Trophoblast cell (in vitro differentiated cells and primary cell): ENCODE measurements around the gene C10orf120.

Experiments used
- DNase-seq, 2 donors: peaks; one replicate each; pipeline ENCODE4 v3.0.0-alpha.2; 2016
- H2AFZ ChIP-seq: 2 replicates; pipeline ENCODE4 v1.6.1; 2013; ENCODE audit warnings: low read length, moderate library complexity, mild to moderate bottlenecking; ENCODE audit not compliant: insufficient read depth, poor library complexity
- H2AK5ac ChIP-seq: 2 replicates; pipeline ENCODE4 v1.6.1; 2013; ENCODE audit warnings: mild to moderate bottlenecking, low read length
- H2BK120ac ChIP-seq: 2 replicates; pipeline ENCODE4 v1.6.1; 2013; ENCODE audit warnings: low read length, mild to moderate bottlenecking, moderate library complexity; ENCODE audit not compliant: insufficient read depth, poor library complexity
- H2BK12ac ChIP-seq: 2 replicates; pipeline ENCODE4 v1.6.1; 2013; ENCODE audit warnings: mild to moderate bottlenecking, low read length, moderate library complexity
- H2BK5ac ChIP-seq: 2 replicates; pipeline ENCODE4 v1.6.1; 2013; ENCODE audit warnings: low read length, low read depth, moderate library complexity, mild to moderate bottlenecking; ENCODE audit not compliant: poor library complexity
- H3K14ac ChIP-seq: 2 replicates; pipeline ENCODE4 v1.6.1; 2013; ENCODE audit warnings: mild to moderate bottlenecking, low read length
- H3K18ac ChIP-seq: 2 replicates; pipeline ENCODE4 v1.6.1; 2013; ENCODE audit warnings: mild to moderate bottlenecking, low read length
- H3K23ac ChIP-seq: 2 replicates; pipeline ENCODE4 v1.6.1; 2013; ENCODE audit warnings: low read length
- H3K27ac ChIP-seq: 2 replicates; pipeline ENCODE4 v1.5.1; 2013; ENCODE audit warnings: low read depth, mild to moderate bottlenecking, inconsistent platforms, low read length, moderate library complexity
- H3K27me3 ChIP-seq: 2 replicates; pipeline ENCODE4 v1.6.1; 2013; ENCODE audit warnings: inconsistent platforms, mild to moderate bottlenecking, low read length, moderate library complexity; ENCODE audit not compliant: insufficient read depth
- H3K36me3 ChIP-seq, 2 experiments: 1 replicate in 1 of 2; 2 replicates in 1 of 2; pipeline ENCODE4 v1.6.1; 2013; ENCODE audit warnings: low read length in 2 of 2, mild to moderate bottlenecking in 2 of 2, moderate library complexity in 1 of 2; ENCODE audit not compliant: insufficient read depth in 2 of 2, control insufficient read depth in 1 of 2
- H3K4ac ChIP-seq: 2 replicates; pipeline ENCODE4 v1.6.1; 2013; ENCODE audit warnings: low read depth, mild to moderate bottlenecking, low read length, moderate library complexity
- H3K4me1 ChIP-seq, 2 experiments: 1 replicate in 1 of 2; 2 replicates in 1 of 2; pipeline ENCODE4 v1.6.1; 2013; ENCODE audit warnings: low read length in 2 of 2, mild to moderate bottlenecking in 2 of 2, moderate library complexity in 1 of 2; ENCODE audit not compliant: insufficient read depth in 2 of 2, control insufficient read depth in 1 of 2
- H3K4me2 ChIP-seq: 2 replicates; pipeline ENCODE4 v1.6.1; 2013; ENCODE audit warnings: inconsistent platforms, mild to moderate bottlenecking, low read length, moderate library complexity
- H3K4me3 ChIP-seq: 2 replicates; pipeline ENCODE4 v1.5.1; 2013; ENCODE audit warnings: mild to moderate bottlenecking, low read depth, low read length, inconsistent platforms
- H3K79me1 ChIP-seq: one replicate; pipeline ENCODE4 v1.6.1; 2013; ENCODE audit warnings: low read length
- H3K79me2 ChIP-seq: 2 replicates; pipeline ENCODE4 v1.6.1; 2013; ENCODE audit warnings: low read length, mild to moderate bottlenecking; ENCODE audit not compliant: control insufficient read depth, insufficient read depth, poor library complexity
- H3K9ac ChIP-seq: 2 replicates; pipeline ENCODE4 v1.6.1; 2013; ENCODE audit warnings: mild to moderate bottlenecking, low read length
- H3K9me3 ChIP-seq: 2 replicates; pipeline ENCODE4 v1.6.1; 2013; ENCODE audit warnings: low read depth, mild to moderate bottlenecking, control low read depth, inconsistent platforms, low read length; ENCODE audit not compliant: insufficient read depth
- H4K12ac ChIP-seq: 2 replicates; pipeline ENCODE4 v1.6.1; 2013; ENCODE audit warnings: low read depth, mild to moderate bottlenecking, low read length, moderate library complexity
- H4K8ac ChIP-seq: 2 replicates; pipeline ENCODE4 v1.6.1; 2013; ENCODE audit warnings: low read depth, mild to moderate bottlenecking, low read length, moderate library complexity
- H4K91ac ChIP-seq: one replicate; pipeline ENCODE4 v1.6.1; 2013; ENCODE audit warnings: low read depth, mild to moderate bottlenecking, low read length, moderate library complexity
- WGBS: extraction: QIAGEN DNeasy Blood & Tissue Kit; methylation state at CpG from one replicate; pipeline ENCODE4 v1.1.7; 2013; ENCODE audit warnings: missing lambda C conversion rate; ENCODE audit not compliant: insufficient read length, insufficient coverage; ENCODE audit errors: extremely low coverage; 5-methylcytosine and 5-hydroxymethylcytosine counted together

C10orf120 gene

DNA sequence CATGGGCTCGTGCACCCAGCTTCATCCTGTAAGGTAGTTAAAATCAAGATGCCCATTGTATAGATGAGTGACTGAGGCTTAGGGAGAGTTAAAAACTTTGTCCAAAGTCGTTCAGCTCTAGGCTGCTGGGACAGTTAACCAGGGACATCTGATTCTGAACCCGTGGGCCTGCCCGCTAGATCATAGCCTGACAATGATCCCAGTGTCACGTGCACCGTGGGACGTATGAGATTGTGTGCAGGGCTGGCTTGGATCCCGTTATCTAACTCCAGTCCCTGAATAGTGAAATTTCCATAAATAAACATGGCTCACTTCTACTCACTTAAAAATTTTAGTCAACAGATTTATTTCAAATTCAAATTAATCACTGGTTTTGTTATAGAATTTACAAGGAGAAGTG is 24.9 kb downstream of the C10orf120 start:
- no CpG with 5 or more reads among the region's 8 CpGs for WGBS
- Histone ChIP-seq H2BK120ac (no peak overlapping the region), H2AFZ (no peak overlapping the region), H2BK5ac (no peak overlapping the region), H3K14ac (no peak overlapping the region), H3K79me1 (no peaks in the 10 kb centered on the region), H3K4me1 (no peaks in the 10 kb centered on the region), H3K27ac (no peak overlapping the region), H3K9me3 (peaks cover 7% of the 10 kb centered on the region), H3K4me3 (no peak overlapping the region), H3K18ac (no peak overlapping the region), H3K79me2 (no peaks in the 10 kb centered on the region), H4K91ac (no peak overlapping the region), H3K4ac (no peak overlapping the region), H2AK5ac (no peak overlapping the region), H3K4me2 (no peak overlapping the region), H3K23ac (no peak overlapping the region), H3K36me3 (no peaks in the 10 kb centered on the region), H4K12ac (no peak overlapping the region), H3K9ac (no peak overlapping the region), H3K27me3 (no peaks in the 10 kb centered on the region), H4K8ac (no peak overlapping the region), H2BK12ac (no peak overlapping the region)
- DNase-seq = no peak

DNA sequence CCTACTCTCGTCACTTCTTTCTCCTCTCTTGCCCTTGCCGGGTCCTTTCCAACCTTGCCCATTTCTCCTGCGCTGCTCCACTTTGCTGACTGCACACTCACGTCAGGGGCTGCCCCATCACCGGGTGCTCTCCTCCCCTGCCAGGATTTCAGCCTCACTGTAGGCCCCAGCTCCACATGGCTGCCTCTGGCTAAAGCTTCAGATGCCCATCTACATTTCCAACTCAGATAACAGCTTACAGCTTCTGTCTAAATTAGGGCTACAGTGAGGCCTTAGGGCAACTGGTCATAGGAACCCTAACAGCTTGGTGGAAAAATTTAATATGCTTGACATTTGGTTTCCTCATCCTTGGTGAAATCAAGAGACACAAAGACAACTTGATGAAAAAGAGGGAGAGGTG is 25.9 kb downstream of the C10orf120 start:
- peaks cover 7% of the 10 kb centered on the region for H3K9me3 ChIP-seq
- H3K36me3 ChIP-seq = no peaks in the 10 kb centered on the region
- no peak overlapping the region for H2AFZ ChIP-seq
- no peak overlapping the region for H3K18ac ChIP-seq
- H2BK12ac ChIP-seq = no peak overlapping the region
- no peaks in the 10 kb centered on the region for H3K27me3 ChIP-seq
- no CpG with 5 or more reads among the region's 5 CpGs for WGBS
- no peak overlapping the region for H3K27ac ChIP-seq
- no peak overlapping the region for H3K4me3 ChIP-seq
- DNase-seq = no peak
- H3K9ac ChIP-seq = no peak overlapping the region
- H4K91ac ChIP-seq = no peak overlapping the region
- H3K79me2 ChIP-seq = no peaks in the 10 kb centered on the region
- no peak overlapping the region for H4K8ac ChIP-seq
- no peak overlapping the region for H2AK5ac ChIP-seq
- no peak overlapping the region for H2BK5ac ChIP-seq
- H3K79me1 ChIP-seq = no peaks in the 10 kb centered on the region
- no peak overlapping the region for H3K4ac ChIP-seq
- no peak overlapping the region for H3K4me2 ChIP-seq
- H3K4me1 ChIP-seq = no peaks in the 10 kb centered on the region
- H4K12ac ChIP-seq = no peak overlapping the region
- H3K23ac ChIP-seq = no peak overlapping the region
- no peak overlapping the region for H2BK120ac ChIP-seq
- H3K14ac ChIP-seq = no peak overlapping the region

DNA sequence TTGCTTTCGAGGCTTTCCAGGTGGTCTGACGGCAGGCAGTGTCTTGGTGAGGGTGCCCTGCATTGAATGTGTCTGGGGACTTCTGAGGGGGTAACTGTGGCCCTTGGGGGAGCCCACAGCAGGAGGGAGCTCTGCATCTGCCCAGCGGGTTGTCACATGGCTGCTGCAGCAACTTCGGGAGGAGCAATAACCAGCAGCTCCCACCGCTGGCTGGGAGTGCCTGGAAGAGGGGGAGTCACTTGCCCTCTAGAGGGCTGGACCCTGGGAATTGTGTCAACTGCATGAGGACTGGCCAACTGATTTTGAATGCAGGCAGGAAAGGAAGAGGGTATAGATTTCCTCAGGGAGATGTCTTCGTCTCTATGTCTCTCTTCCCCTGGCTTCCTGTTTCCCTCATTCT is 26.4 kb downstream of the C10orf120 start:
- Histone ChIP-seq H2BK12ac (no peak overlapping the region), H4K12ac (no peak overlapping the region), H2AFZ (no peak overlapping the region), H3K18ac (no peak overlapping the region), H3K9ac (no peak overlapping the region), H3K9me3 (peaks cover 7% of the 10 kb centered on the region), H3K79me2 (no peaks in the 10 kb centered on the region), H3K27ac (no peak overlapping the region), H2BK120ac (no peak overlapping the region), H2AK5ac (no peak overlapping the region), H3K4me3 (no peak overlapping the region), H3K14ac (no peak overlapping the region), H3K27me3 (no peaks in the 10 kb centered on the region), H3K4me1 (no peaks in the 10 kb centered on the region), H4K8ac (no peak overlapping the region), H4K91ac (no peak overlapping the region), H3K23ac (no peak overlapping the region), H2BK5ac (no peak overlapping the region), H3K79me1 (no peaks in the 10 kb centered on the region), H3K4ac (no peak overlapping the region), H3K4me2 (no peak overlapping the region), H3K36me3 (no peaks in the 10 kb centered on the region)
- no peak for DNase-seq
- WGBS = no CpG with 5 or more reads among the region's 6 CpGs

DNA sequence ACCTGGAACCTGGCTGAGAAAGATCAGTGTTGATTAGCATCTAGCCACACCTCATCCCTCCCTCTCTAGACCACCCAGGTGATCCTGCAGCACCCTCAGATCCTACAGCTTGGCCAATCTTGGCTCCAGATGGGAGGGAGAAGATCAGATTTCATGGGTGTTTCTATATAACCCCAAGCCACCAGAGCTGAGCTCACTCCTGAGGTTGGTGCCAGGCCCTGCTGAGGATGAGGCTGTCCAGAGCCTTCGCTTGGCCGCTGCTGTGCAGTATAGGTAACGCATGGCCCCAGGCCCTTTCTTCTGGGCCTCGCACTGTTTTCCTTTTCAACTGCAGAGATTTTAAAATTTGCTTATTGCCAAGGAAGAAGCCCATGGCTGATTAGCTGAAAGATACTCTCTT is 27.0 kb downstream of the C10orf120 start:
- Histone ChIP-seq H2BK120ac (no peak overlapping the region), H3K9ac (no peak overlapping the region), H3K79me2 (no peaks in the 10 kb centered on the region), H3K79me1 (no peaks in the 10 kb centered on the region), H3K27me3 (no peaks in the 10 kb centered on the region), H3K14ac (no peak overlapping the region), H4K91ac (no peak overlapping the region), H2AK5ac (no peak overlapping the region), H3K27ac (no peak overlapping the region), H3K18ac (no peak overlapping the region), H2AFZ (no peak overlapping the region), H4K12ac (no peak overlapping the region), H3K4me3 (no peak overlapping the region), H3K4ac (no peak overlapping the region), H3K23ac (no peak overlapping the region), H4K8ac (no peak overlapping the region), H2BK5ac (no peak overlapping the region), H2BK12ac (no peak overlapping the region), H3K4me2 (no peak overlapping the region), H3K9me3 (peaks cover 4% of the 10 kb centered on the region), H3K4me1 (no peaks in the 10 kb centered on the region), H3K36me3 (no peaks in the 10 kb centered on the region)
- WGBS = no CpG with 5 or more reads among the region's 4 CpGs
- DNase-seq = no peak
